Right lobe of liver (tissue), 6 donors: ENCODE results near the gene SLC18A3. TPM values are rescaled to one million over a fixed set of nuclear protein-coding genes. Genes with fewer than 3 reads are reported as not detected.

Experiments used
- ATAC-seq, 4 donors: fragments of 200-7000 bp; cut with Tn5 transposase; one replicate each; pipeline ENCODE4 v1.9.1; 2020; ENCODE audit warnings: mild to moderate bottlenecking in 4 of 4, moderate library complexity in 4 of 4
- DNase-seq, 3 donors: peaks; one replicate each; pipeline ENCODE4 v3.0.0-alpha.2; 2020
- H3K27ac ChIP-seq, 3 donors: fragments of 200-600 bp; one replicate each; pipeline ENCODE4 v1.8.0; 2022
- H3K27me3 ChIP-seq, 2 donors: fragments of 200-600 bp; one replicate each; pipeline ENCODE4 v1.8.0; 2022
- H3K36me3 ChIP-seq, 4 donors: fragments of 200-600 bp; sonication (generic) in 1 of 4; one replicate each; pipeline versions ENCODE4 v1.5.1 to v1.8.0; 2017 to 2022; ENCODE audit warnings: control low read depth in 1 of 4
- H3K4me1 ChIP-seq, 4 donors: fragments of 200-600 bp; sonication (generic) in 1 of 4; one replicate each; pipeline versions ENCODE4 v1.5.1 to v1.8.0; 2017 to 2022; ENCODE audit warnings: control low read depth in 1 of 4
- H3K4me3 ChIP-seq, 3 donors: fragments of 200-600 bp; one replicate each; pipeline ENCODE4 v1.8.0; 2022
- H3K9me3 ChIP-seq, 4 donors: fragments of 200-600 bp; sonication (generic) in 1 of 4; one replicate each; pipeline versions ENCODE4 v1.5.1 to v1.8.0; 2017 to 2022; ENCODE audit warnings: control low read depth in 1 of 4
- POLR2A ChIP-seq: fragments of 450-650 bp; IDR thresholded peaks from one replicate; pipeline ENCODE4 v1.6.1; 2017; ENCODE audit warnings: antibody characterized with exemption, mild to moderate bottlenecking
- WGBS: methylation state at CpG from one replicate; pipeline ENCODE4 v1.1.6; 2018; ENCODE audit warnings: low coverage, low lambda C conversion rate; ENCODE audit not compliant: insufficient coverage; ENCODE audit errors: missing lambda C conversion rate; 5-methylcytosine and 5-hydroxymethylcytosine counted together
- intact Hi-C, 2 donors: fragments of 100-400 bp; cut with DNase I; formaldehyde crosslinking; loops; one replicate each; pipeline versions ENCODE4 v1.11.2 to v1.14.1; 2022
- total RNA-seq, 6 experiments: library from RNA; depleted of rRNA in 2 of 6; stranded (reverse); fragments of >200 nt in 2 of 6; fragmentation: NEBNext Ultra II Directional in 3 of 6; extraction: Animal tissue kit (Norgen Biotek cat#: 25700) in 3 of 6; gene quantifications; one replicate each; pipeline versions ENCODE4 v1.1.0 to v1.2.4, GENCODE V29; 2016 to 2023
- TF ChIP-seq, protein P1 (sequence below), 4 donors: fragments of 200-600 bp in 3 of 4; fragments of 450-650 bp in 1 of 4; IDR thresholded peaks; one replicate each; pipeline versions ENCODE4 v1.5.1 to v1.8.0; 2016 to 2022; ENCODE audit warnings: antibody characterized with exemption in 4 of 4, mild to moderate bottlenecking in 2 of 4
- donor health status: DM: no; HTN: yes; CAD: no.
- donor health status: DM: no; HTN: no; CAD: no.
- donor health status: DM: no; HTN: no; CAD: no.
- donor health status: DM: no; HTN: yes; CAD: no.
- donor health status: DM: no; HTN: yes; CAD: no.

SLC18A3 gene
- total RNA-seq, 6 experiments from 2014 or later = not detected

DNA sequence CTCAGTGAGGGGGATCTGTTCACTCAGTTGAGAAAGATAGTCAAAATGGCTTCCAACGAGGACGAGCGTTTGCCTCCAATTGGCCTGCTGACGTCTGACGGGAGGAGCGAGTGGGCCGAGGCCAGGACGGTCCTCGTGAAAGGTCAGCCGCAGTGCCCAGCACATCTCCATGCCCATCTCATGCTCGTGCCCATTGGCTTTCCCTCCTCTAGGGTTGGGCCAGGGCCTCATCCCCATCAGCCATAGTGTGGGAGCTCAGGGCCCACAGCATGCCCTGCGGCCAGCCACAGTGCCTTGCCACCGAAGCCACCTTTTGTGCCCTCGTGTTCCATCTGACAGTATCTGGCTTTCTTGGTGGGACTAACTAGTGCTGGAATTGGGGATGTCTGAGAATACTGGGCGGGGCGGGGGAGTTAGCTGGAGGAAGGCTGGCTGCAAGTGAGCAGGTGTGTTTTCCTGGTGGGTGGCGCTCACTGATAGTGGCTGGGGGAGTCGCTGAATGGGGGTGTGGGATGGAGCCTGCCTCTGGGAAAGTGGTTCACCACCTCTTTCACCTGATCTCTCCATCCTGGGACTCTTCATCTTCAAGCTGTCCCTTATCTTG, 17.6 kb downstream of the SLC18A3 start:
- no peak for ATAC-seq
- H3K27ac ChIP-seq = no peak overlapping the region
- TF ChIP-seq POLR2A = no peak
- TF ChIP-seq, protein P1, sequence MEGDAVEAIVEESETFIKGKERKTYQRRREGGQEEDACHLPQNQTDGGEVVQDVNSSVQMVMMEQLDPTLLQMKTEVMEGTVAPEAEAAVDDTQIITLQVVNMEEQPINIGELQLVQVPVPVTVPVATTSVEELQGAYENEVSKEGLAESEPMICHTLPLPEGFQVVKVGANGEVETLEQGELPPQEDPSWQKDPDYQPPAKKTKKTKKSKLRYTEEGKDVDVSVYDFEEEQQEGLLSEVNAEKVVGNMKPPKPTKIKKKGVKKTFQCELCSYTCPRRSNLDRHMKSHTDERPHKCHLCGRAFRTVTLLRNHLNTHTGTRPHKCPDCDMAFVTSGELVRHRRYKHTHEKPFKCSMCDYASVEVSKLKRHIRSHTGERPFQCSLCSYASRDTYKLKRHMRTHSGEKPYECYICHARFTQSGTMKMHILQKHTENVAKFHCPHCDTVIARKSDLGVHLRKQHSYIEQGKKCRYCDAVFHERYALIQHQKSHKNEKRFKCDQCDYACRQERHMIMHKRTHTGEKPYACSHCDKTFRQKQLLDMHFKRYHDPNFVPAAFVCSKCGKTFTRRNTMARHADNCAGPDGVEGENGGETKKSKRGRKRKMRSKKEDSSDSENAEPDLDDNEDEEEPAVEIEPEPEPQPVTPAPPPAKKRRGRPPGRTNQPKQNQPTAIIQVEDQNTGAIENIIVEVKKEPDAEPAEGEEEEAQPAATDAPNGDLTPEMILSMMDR (IDR thresholded peaks at IDR 0.05) = no peak
- H3K4me1 ChIP-seq = no peaks in the 10 kb centered on the region
- WGBS = 67% methylated on average over 10 of the region's 18 CpGs
- no peaks in the 10 kb centered on the region for H3K36me3 ChIP-seq
- peak in 2 of 3 donors; percentile 28 to 40 for DNase-seq
- intact Hi-C loops = no loop called here
- H3K9me3 ChIP-seq = no peaks in the 10 kb centered on the region
- no peaks in the 10 kb centered on the region for H3K27me3 ChIP-seq
- H3K4me3 ChIP-seq = no peak overlapping the region

DNA sequence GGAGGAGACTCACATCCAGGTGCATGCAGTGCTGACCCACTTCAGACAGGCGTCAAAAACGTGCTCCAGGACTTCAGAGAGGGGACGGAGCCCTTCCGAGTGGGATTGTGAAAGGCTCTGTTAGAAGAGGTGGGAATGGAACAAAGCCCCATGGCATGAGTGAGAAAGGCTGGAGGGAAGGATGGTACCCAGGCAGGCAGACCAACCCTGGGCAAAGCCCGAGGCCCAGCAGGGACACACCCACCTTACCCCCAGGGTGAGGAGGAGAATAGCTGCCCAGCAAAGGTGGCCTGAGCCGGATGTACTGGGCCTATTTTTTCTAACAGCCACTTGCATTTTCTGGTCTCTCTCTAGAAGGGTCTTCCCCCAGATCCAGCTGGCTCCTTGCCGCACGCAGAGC, 18.5 kb downstream of the SLC18A3 start:
- intact Hi-C loops = no loop called here
- no peak overlapping the region for H3K27ac ChIP-seq
- H3K4me3 ChIP-seq = no peak overlapping the region
- 72% methylated on average over 5 of the region's 8 CpGs for WGBS
- no peaks in the 10 kb centered on the region for H3K27me3 ChIP-seq
- no peak for ATAC-seq
- no peaks in the 10 kb centered on the region for H3K36me3 ChIP-seq
- DNase-seq = peak in 1 of 3 donors; percentile 16
- no peaks in the 10 kb centered on the region for H3K9me3 ChIP-seq
- TF ChIP-seq POLR2A = no peak
- TF ChIP-seq, protein P1 (IDR thresholded peaks at IDR 0.05) = no peak
- no peaks in the 10 kb centered on the region for H3K4me1 ChIP-seq

DNA sequence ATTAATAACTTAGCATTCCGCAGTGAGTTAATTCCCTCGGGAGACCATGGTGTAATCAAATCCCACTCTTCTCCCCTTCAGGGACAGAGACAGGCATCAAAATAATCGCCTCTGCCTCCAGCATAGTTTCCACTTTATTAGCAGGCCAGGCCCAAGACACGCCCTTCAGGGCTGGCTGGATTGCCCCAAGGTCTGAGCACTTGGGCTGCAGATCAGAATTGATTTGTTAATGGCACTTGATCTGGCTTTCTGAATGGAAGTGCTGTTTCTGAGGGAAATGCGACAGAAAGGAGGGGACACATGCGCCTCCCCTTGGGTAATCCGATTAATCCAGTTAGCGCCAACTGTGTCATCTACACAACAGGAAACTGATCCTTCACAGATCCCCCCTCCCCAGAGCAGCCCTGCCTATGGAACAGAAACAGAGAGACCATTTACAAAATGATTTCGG, 19.3 kb downstream of the SLC18A3 start:
- WGBS = 66% methylated on average over 8 of the region's 9 CpGs
- Histone ChIP-seq H3K4me3 (no peak overlapping the region), H3K27me3 (no peaks in the 10 kb centered on the region), H3K27ac (no peak overlapping the region), H3K4me1 (no peaks in the 10 kb centered on the region), H3K9me3 (no peaks in the 10 kb centered on the region), H3K36me3 (no peaks in the 10 kb centered on the region)
- intact Hi-C loops = no loop called here
- no peak for TF ChIP-seq POLR2A
- TF ChIP-seq, protein P1 (IDR thresholded peaks at IDR 0.05) = no peak
- no peak for DNase-seq
- ATAC-seq = no peak

DNA sequence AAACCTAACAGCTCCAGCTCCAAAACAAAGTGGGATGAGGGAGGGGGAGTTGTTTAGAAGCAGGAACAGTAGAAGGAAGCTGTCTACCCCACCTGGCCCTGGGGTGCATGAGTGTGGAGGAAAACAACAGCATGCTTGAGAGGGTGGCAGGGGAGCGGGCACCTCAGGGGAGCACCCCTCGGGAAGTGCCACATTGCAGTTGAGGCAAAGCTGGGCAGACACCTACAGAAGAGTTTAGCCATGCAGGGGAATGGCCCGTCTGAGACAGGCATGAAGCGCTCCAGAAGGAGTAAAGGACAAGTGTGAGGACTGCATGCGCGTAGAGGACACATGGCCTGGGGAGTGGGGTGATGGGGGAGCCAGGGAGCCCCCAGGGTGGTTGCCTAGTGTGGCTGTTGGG, 21.9 kb downstream of the SLC18A3 start:
- ATAC-seq = no peak
- no peak overlapping the region for H3K27ac ChIP-seq
- no peak overlapping the region for H3K4me3 ChIP-seq
- H3K9me3 ChIP-seq = no peaks in the 10 kb centered on the region
- TF ChIP-seq, protein P1 (IDR thresholded peaks at IDR 0.05) = no peak
- TF ChIP-seq POLR2A = no peak
- H3K4me1 ChIP-seq = no peaks in the 10 kb centered on the region
- intact Hi-C loops = no loop called here
- WGBS = 79% methylated on average over 4 of the region's 6 CpGs
- H3K36me3 ChIP-seq = no peaks in the 10 kb centered on the region
- peak in 1 of 3 donors; percentile 18 for DNase-seq
- H3K27me3 ChIP-seq = no peaks in the 10 kb centered on the region
